ENCODE measurements around the gene PLPP3. TPM values are rescaled to one million over a fixed set of nuclear protein-coding genes. Genes with fewer than 3 reads are reported as not detected.
A peak's percentile ranks its signal among the peaks of the same experiment; 100 is the strongest.

Gene PLPP3
- total and polyA plus RNA-seq, 2 experiments from 2014 or later: 41.9 to 61.9 TPM

DNA sequence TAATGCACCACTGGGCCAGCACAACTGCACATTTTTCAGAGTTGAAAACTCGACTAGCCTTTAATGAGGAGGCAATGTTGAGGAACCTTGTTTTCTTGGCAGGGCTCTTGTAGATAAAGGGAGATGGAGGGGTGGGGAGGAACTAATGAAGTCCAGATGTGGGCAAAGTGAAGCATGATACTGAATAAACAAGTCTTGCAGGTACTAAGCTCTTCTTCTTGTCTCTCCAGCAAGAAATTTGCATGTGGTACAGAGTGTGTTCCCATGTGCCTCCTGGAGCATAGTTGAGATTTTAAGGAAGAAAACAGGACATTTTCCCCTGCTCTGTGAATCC lies 47.0 kb downstream of the PLPP3 start:
- Histone ChIP-seq H3K27ac (ENCODE audit: low read depth) (peak overlapping the region; percentile 67), H3K9me2 (ENCODE audit: insufficient read depth) (no peaks in the 10 kb centered on the region), H2AFZ (no peak overlapping the region), H3K4me3 (no peak overlapping the region), H3K27me3 (ENCODE audit: insufficient read depth) (no peaks in the 10 kb centered on the region), H3K36me3 (ENCODE audit: insufficient read depth) (peaks cover 7% of the 10 kb centered on the region; the same call in 1 of the 2 replicates), H3F3A (replicated peaks; ENCODE audit: low read depth) (peaks cover 16% of the 10 kb centered on the region), H4K20me1 (replicated peaks; ENCODE audit: insufficient read depth) (0 out of 2 replicates have a peak, but pooled peaks cover 3% of the 10 kb centered on the region), H3K4me1 (ENCODE audit: insufficient read depth) (peaks cover 91% of the 10 kb centered on the region), H3K79me2 (replicated peaks; ENCODE audit: insufficient read depth) (peaks cover 86% of the 10 kb centered on the region), H3K4me2 (peak overlapping the region; percentile 25; the same call in 1 of the 2 replicates)
- no peaks in the 10 kb centered on the region for H3K9me3 Mint-ChIP-seq
- no peak for ATAC-seq
- TF ChIP-seq, protein P1, sequence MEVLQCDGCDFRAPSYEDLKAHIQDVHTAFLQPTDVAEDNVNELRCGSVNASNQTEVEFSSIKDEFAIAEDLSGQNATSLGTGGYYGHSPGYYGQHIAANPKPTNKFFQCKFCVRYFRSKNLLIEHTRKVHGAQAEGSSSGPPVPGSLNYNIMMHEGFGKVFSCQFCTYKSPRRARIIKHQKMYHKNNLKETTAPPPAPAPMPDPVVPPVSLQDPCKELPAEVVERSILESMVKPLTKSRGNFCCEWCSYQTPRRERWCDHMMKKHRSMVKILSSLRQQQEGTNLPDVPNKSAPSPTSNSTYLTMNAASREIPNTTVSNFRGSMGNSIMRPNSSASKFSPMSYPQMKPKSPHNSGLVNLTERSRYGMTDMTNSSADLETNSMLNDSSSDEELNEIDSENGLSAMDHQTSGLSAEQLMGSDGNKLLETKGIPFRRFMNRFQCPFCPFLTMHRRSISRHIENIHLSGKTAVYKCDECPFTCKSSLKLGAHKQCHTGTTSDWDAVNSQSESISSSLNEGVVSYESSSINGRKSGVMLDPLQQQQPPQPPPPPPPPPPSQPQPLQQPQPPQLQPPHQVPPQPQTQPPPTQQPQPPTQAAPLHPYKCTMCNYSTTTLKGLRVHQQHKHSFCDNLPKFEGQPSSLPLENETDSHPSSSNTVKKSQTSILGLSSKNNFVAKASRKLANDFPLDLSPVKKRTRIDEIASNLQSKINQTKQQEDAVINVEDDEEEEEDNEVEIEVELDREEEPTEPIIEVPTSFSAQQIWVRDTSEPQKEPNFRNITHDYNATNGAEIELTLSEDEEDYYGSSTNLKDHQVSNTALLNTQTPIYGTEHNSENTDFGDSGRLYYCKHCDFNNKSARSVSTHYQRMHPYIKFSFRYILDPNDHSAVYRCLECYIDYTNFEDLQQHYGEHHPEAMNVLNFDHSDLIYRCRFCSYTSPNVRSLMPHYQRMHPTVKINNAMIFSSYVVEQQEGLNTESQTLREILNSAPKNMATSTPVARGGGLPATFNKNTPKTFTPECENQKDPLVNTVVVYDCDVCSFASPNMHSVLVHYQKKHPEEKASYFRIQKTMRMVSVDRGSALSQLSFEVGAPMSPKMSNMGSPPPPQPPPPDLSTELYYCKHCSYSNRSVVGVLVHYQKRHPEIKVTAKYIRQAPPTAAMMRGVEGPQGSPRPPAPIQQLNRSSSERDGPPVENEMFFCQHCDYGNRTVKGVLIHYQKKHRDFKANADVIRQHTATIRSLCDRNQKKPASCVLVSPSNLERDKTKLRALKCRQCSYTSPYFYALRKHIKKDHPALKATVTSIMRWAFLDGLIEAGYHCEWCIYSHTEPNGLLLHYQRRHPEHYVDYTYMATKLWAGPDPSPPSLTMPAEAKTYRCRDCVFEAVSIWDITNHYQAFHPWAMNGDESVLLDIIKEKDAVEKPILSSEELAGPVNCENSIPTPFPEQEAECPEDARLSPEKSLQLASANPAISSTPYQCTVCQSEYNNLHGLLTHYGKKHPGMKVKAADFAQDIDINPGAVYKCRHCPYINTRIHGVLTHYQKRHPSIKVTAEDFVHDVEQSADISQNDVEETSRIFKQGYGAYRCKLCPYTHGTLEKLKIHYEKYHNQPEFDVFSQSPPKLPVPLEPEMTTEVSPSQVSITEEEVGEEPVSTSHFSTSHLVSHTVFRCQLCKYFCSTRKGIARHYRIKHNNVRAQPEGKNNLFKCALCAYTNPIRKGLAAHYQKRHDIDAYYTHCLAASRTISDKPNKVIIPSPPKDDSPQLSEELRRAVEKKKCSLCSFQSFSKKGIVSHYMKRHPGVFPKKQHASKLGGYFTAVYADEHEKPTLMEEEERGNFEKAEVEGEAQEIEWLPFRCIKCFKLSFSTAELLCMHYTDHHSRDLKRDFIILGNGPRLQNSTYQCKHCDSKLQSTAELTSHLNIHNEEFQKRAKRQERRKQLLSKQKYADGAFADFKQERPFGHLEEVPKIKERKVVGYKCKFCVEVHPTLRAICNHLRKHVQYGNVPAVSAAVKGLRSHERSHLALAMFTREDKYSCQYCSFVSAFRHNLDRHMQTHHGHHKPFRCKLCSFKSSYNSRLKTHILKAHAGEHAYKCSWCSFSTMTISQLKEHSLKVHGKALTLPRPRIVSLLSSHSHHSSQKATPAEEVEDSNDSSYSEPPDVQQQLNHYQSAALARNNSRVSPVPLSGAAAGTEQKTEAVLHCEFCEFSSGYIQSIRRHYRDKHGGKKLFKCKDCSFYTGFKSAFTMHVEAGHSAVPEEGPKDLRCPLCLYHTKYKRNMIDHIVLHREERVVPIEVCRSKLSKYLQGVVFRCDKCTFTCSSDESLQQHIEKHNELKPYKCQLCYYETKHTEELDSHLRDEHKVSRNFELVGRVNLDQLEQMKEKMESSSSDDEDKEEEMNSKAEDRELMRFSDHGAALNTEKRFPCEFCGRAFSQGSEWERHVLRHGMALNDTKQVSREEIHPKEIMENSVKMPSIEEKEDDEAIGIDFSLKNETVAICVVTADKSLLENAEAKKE (CRISPR knock-in tag; IDR thresholded peaks at IDR 0.05): no peak
- TF ChIP-seq ZNF114 (CRISPR knock-in tag; IDR thresholded peaks at IDR 0.05) (no peak), POLR2AphosphoS5 (IDR thresholded peaks at IDR 0.05; ENCODE audit: low read depth) (no peak), EZH2 (IDR thresholded peaks at IDR 0.05; ENCODE audit: low read depth, unreplicated experiment) (no peak), STAT1 (IDR thresholded peaks at IDR 0.05; ENCODE audit: unreplicated experiment) (no peak), NANOG (IDR thresholded peaks at IDR 0.05; ENCODE audit: borderline replicate concordance) (no peak), CREB1 (CRISPR knock-in tag; IDR thresholded peaks at IDR 0.05; ENCODE audit: low read depth) (no peak), JUNB (IDR thresholded peaks at IDR 0.05; ENCODE audit: unreplicated experiment) (no peak), EZH2phosphoT487 (IDR thresholded peaks at IDR 0.05; ENCODE audit: unreplicated experiment) (no peak), ZNF331 (CRISPR knock-in tag; IDR thresholded peaks at IDR 0.05; ENCODE audit: low read depth) (no peak)
- TF ChIP-seq, protein P2, sequence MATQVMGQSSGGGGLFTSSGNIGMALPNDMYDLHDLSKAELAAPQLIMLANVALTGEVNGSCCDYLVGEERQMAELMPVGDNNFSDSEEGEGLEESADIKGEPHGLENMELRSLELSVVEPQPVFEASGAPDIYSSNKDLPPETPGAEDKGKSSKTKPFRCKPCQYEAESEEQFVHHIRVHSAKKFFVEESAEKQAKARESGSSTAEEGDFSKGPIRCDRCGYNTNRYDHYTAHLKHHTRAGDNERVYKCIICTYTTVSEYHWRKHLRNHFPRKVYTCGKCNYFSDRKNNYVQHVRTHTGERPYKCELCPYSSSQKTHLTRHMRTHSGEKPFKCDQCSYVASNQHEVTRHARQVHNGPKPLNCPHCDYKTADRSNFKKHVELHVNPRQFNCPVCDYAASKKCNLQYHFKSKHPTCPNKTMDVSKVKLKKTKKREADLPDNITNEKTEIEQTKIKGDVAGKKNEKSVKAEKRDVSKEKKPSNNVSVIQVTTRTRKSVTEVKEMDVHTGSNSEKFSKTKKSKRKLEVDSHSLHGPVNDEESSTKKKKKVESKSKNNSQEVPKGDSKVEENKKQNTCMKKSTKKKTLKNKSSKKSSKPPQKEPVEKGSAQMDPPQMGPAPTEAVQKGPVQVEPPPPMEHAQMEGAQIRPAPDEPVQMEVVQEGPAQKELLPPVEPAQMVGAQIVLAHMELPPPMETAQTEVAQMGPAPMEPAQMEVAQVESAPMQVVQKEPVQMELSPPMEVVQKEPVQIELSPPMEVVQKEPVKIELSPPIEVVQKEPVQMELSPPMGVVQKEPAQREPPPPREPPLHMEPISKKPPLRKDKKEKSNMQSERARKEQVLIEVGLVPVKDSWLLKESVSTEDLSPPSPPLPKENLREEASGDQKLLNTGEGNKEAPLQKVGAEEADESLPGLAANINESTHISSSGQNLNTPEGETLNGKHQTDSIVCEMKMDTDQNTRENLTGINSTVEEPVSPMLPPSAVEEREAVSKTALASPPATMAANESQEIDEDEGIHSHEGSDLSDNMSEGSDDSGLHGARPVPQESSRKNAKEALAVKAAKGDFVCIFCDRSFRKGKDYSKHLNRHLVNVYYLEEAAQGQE (IDR thresholded peaks at IDR 0.05; ENCODE audit: unreplicated experiment): no peak
- TF ChIP-seq, protein P3, sequence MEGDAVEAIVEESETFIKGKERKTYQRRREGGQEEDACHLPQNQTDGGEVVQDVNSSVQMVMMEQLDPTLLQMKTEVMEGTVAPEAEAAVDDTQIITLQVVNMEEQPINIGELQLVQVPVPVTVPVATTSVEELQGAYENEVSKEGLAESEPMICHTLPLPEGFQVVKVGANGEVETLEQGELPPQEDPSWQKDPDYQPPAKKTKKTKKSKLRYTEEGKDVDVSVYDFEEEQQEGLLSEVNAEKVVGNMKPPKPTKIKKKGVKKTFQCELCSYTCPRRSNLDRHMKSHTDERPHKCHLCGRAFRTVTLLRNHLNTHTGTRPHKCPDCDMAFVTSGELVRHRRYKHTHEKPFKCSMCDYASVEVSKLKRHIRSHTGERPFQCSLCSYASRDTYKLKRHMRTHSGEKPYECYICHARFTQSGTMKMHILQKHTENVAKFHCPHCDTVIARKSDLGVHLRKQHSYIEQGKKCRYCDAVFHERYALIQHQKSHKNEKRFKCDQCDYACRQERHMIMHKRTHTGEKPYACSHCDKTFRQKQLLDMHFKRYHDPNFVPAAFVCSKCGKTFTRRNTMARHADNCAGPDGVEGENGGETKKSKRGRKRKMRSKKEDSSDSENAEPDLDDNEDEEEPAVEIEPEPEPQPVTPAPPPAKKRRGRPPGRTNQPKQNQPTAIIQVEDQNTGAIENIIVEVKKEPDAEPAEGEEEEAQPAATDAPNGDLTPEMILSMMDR (conservative IDR thresholded peaks at IDR 0.05; ENCODE audit: low read depth in 2 of 2): no peak
- TF ChIP-seq, protein P4, sequence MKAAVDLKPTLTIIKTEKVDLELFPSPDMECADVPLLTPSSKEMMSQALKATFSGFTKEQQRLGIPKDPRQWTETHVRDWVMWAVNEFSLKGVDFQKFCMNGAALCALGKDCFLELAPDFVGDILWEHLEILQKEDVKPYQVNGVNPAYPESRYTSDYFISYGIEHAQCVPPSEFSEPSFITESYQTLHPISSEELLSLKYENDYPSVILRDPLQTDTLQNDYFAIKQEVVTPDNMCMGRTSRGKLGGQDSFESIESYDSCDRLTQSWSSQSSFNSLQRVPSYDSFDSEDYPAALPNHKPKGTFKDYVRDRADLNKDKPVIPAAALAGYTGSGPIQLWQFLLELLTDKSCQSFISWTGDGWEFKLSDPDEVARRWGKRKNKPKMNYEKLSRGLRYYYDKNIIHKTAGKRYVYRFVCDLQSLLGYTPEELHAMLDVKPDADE (IDR thresholded peaks at IDR 0.05): no peak
- no peak for DNase-seq (ENCODE audit: low spot score)
- peaks cover 6% of the 10 kb centered on the region for H3K27me3 Mint-ChIP-seq (ENCODE audit: insufficient read depth, low read depth, poor library complexity)
- no peak overlapping the region for H3K27ac Mint-ChIP-seq
- no peak overlapping the region for H3K4me3 Mint-ChIP-seq
- H3K36me3 Mint-ChIP-seq (ENCODE audit: low read depth): peaks cover 18% of the 10 kb centered on the region
- H3K4me1 Mint-ChIP-seq: peaks cover 66% of the 10 kb centered on the region
